ENCODE results near the gene PCSK1.
"Not testable (repeated sequence)": the region's sequence is repeated elsewhere in the genome, so short reads cannot be mapped to it uniquely, and the experiment has no call there.

The PCSK1 gene

DNA sequence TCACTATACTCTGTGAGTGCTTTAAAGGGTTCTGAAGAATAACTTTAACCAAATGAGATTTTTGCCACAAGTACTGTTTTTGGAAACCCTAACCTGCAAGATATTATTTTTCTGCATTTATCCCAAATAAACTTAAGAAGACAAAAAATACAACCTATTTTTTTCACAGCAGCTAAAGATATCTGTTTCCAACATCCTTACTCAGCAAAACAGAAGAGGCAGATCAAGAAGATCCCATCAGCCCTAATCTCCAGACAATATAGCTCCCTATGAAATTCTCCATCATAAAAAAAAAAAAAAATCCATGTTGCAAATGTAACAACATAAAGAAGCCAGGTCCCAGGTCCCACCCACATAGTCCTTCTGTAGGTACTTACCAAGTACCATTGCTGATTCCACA, 7.6 kb downstream of the PCSK1 start:
- no peak for DNase-seq

- no peak for DNase-seq
Observed at GRCh38 chr5:96415897-96416296, 17.2 kb downstream of the PCSK1 start.

GRCh38 chr5:96412868-96413449, 20.1 kb downstream of the PCSK1 start:
- DNase-seq, result no peak

GRCh38 chr5:96410013-96410412, 23.0 kb downstream of the PCSK1 start:
- DNase-seq, result no peak

DNA sequence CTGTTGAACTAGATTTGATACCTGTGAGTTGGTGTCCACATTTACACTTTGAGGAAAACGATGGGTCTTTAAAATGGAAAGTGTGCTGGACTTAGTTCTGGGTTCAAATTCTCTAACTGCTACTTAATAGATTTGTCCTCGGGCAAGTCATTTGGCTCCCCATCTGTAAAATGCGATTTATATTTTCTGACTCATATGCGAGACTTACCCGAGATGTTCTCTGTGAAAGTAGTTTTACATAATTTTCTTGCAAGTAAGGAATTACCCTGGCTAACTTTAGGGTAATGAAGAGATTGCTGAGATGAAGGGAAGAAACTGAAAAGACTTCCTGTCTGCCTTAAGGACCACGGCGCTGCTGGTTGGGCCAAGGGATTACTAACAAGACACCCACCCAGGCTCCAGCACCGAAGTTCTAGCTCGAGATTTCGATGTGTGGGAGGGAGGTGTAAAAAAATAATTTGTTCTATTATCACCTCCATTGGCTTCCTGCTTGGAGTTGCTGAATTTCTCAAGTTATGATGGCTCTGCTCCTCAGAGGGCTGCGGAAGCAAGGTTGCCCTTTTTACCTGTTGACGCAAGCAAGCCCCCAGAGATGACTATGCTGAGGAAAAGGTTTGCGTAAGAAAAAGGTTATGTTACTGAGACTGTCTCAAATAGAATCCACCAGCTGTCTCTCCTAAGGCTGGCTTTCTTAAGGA, 24.1 kb downstream of the PCSK1 start:
- DNase-seq, result no peak

GRCh38 chr5:96408210-96408777, 24.8 kb downstream of the PCSK1 start:
- DNase-seq, result no peak

DNA sequence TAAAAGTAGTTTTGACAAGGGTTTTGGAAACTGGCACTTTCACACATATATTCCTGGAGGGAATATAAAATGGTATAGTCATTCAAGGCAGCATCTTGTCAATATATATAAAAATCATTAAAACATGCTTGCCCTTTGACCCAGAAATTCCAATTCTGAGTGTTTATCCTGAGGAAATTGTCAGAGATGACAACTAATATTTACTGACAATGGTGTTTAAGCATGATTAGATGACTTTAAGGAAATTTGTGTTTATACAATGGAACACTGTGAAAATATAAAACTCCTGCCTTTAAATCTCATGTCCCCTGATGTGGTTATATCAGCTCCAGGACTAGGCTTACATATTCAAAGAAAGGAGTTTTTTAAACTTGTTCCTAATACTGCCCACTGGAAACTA, 25.6 kb downstream of the PCSK1 start:
- DNase-seq, result no peak

GRCh38 chr5:96404191-96404867, 28.7 kb downstream of the PCSK1 start:
- DNase-seq, result no peak

- DNase-seq, result no peak
Observed at GRCh38 chr5:96402500-96402899, 30.5 kb downstream of the PCSK1 start.

- DNase-seq, result no peak
Observed at GRCh38 chr5:96396878-96397277, 36.2 kb downstream of the PCSK1 start.

GRCh38 chr5:96395295-96395694, 37.8 kb downstream of the PCSK1 start:
- not testable (repeated sequence) for DNase-seq

DNA sequence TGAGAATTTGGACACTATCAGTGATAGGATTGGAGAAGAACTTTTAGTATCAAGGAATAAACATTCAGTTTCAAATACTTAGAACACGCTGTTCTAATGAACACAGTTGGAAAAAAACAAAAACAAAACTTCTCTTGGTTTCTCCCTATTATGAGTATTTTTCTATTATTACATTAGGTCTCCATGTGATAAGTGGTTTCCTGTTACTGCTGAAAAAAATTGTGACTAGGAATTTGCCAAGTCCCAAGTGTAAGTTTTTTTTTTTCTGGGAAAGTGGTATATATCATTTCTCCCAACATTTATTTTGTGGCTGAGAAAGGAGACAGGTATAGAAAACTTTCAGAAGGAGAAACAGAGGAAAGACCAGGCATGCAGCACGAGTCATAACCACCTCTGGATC, 41.1 kb downstream of the PCSK1 start:
- no peak for DNase-seq

GRCh38 chr5:96388176-96388575, 44.9 kb downstream of the PCSK1 start:
- DNase-seq, result no peak

DNA sequence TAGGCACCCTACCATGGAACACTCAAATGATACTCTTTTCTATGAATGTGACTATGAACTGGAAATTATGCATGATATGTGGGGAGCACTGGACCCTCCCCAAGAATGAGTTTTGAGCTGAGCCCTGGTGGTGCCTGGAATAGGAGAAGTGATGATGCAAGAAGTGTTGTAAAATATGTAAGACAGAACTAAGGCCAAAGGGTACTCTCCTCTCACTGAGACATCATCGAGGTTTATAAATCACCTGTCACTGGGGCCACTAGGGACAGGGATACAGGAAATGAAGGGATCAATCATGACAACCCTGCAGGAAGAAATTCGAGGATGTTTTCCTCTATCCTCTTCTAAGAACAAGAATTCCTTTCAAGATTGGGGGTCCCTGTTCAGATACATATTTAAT, 45.4 kb downstream of the PCSK1 start:
- DNase-seq, result no peak

GRCh38 chr5:96385538-96385937, 47.5 kb downstream of the PCSK1 start:
- no peak for DNase-seq

DNA sequence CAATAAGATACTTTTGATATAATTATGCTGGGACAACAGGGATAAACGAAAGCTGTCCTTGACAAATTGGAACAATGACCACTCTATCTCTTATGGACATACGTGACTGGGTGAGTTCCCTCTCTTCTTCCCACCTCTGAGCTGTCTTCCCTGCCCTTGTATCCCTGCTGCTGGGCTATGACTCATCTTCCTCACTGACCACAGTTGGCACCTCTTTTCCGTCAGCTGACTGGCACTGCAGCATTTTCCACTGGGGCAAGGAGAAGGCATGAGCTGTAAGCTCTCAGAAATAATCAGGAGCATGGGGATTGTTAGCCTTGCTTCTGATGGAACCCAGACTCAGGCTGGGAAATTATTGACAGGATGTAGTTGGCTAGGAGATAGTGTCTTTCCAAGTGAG, 48.7 kb downstream of the PCSK1 start:
- no peak for DNase-seq

DNA sequence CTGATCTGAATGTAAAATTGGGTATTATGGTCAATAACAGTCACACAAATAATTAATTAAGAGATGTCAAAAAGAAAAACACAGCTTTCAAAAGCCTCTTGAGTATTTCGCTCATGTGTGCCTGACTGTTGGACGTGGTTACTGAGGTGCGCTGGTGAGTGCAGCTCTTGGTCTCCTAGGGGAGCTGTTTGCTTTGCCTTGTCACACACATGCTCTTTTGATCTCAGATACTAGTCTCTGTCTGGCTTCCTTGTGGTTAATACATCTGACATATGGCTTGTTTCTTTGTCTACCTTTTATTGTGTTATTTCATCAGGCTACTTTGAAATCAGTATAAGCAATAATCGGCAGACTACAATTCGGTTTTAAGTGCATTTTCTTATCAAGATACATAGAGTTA, 51.5 kb downstream of the PCSK1 start:
- peak; percentile 1 for DNase-seq

DNA sequence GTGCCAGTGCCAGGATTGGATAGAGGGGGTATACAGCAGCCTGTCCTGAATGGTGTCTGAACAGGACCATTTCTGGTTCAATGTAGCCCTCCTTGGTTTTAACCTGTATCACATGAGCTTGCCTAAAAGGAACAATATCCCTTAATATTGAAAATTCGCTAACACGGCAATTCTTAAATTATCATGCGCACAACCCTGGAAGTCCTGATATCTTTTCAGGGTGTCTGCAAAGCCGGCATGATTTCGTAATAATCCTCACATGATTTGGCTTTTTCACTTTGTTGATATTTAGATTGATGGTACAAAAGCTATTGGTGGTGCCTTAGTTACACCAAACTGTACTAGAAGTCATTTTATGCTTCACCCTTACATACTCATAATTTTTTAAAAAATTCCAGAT, 53.2 kb downstream of the PCSK1 start:
- no peak for DNase-seq

GRCh38 chr5:96377597-96377996, 55.5 kb downstream of the PCSK1 start:
- DNase-seq, result no peak

GRCh38 chr5:96377167-96377566, 55.9 kb downstream of the PCSK1 start:
- DNase-seq, result no peak

DNA sequence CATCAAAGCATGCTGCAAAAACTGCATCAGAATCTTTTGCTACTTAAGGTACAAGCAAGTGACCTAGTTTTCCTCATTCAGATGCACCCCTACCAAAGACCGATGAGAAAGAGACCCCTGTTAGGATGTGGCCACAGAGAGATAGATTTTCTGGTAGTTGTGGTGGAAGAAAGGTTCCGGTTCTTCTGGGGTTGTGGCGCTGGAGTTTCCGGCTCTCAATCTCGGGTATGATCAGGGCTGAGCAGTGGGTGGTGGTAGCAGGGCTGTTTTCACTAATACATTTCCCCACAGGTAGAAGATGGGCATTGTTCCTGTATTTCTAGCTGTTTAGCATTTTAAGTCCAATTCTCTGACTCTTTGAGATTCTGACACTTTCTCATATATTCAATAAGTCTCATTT, 58.4 kb downstream of the PCSK1 start:
- DNase-seq, result peak; percentile 26

DNA sequence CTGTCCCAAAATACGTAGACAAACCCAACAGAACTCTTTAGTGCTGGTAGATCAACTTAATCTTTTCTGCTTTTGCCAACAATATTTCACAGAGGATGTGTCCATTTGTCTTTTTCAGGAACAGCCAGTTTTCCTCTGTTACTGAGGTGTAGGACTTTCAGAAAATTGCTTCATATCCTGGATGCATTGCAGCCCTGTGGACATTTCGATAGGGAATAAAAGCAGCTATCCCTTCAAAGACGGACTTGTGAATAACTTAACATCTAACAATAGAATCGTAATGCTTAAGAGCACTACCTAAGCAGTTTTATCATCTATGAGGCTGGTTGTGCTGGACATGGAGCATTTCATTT, 59.7 kb downstream of the PCSK1 start:
- DNase-seq, result no peak

- no peak for DNase-seq
Observed at GRCh38 chr5:96372726-96373380, 60.2 kb downstream of the PCSK1 start.

DNA sequence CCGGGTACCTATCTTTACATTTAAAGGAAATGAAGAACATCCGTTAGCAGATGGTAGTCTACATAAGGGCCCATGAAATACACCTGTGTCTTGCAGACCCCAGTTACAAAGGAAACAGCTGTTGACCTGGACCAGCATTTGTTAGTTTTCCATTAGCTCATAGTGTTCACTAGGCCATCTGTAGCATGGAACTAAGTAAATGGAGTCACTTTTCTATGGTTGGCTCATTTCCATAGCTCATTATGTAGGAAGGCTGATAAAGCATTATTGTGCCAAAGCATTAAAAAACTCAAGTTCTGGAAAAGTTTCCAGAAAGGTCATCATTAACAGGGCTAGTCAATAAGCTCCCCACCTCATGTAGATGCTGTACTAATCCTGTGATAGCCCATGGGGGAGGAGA, 62.1 kb downstream of the PCSK1 start:
- DNase-seq, result no peak
